ENCODE results near the gene ARHGEF11.

DNA sequence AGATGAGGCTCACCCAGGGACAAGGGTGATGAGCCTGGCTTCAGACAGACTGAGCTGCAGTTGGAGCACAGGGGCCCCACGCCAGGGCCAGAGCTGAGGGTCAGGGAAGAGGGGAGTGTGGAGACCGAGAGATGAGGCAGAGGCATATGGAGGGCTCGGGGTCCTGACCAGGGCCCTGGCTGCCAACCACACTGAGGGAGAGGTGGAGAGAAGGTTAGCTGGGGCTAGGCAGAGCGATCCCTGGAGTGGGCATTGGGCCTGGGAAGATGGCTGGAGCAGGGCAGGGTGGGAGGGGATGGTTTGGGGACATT lies 144.0 kb downstream of the ARHGEF11 start:
- TF ChIP-seq EZH2 (IDR thresholded peaks at IDR 0.05; ENCODE audit: low read length): no peak
- TF ChIP-seq, protein P1, sequence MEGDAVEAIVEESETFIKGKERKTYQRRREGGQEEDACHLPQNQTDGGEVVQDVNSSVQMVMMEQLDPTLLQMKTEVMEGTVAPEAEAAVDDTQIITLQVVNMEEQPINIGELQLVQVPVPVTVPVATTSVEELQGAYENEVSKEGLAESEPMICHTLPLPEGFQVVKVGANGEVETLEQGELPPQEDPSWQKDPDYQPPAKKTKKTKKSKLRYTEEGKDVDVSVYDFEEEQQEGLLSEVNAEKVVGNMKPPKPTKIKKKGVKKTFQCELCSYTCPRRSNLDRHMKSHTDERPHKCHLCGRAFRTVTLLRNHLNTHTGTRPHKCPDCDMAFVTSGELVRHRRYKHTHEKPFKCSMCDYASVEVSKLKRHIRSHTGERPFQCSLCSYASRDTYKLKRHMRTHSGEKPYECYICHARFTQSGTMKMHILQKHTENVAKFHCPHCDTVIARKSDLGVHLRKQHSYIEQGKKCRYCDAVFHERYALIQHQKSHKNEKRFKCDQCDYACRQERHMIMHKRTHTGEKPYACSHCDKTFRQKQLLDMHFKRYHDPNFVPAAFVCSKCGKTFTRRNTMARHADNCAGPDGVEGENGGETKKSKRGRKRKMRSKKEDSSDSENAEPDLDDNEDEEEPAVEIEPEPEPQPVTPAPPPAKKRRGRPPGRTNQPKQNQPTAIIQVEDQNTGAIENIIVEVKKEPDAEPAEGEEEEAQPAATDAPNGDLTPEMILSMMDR (optimal IDR thresholded peaks at IDR 0.05 in 1 of 3, IDR thresholded peaks at IDR 0.05 in 1 of 3, conservative IDR thresholded peaks at IDR 0.05 in 1 of 3; ENCODE audit: extremely low read depth in 1 of 3, insufficient read depth in 2 of 3, low read length in 3 of 3): no peak
